H1 (cell line): Measurements from ENCODE around the gene HP1BP3. TPM values are rescaled to one million over a fixed set of nuclear protein-coding genes. Genes with fewer than 3 reads are reported as not detected.

Source experiments
- CTCF ChIA-PET: fragments of 300-600 bp; sonication (Branson Sonifier 250); formaldehyde crosslinking; loops from one replicate; lab custom pipeline; 2021; ENCODE audit not compliant: partially characterized antibody; lab: Charles Lee
- POLR2A ChIA-PET: fragments of 300-600 bp; sonication (Branson Sonifier 250); formaldehyde crosslinking; loops from one replicate; lab custom pipeline; 2021; ENCODE audit warnings: inconsistent platforms; ENCODE audit not compliant: partially characterized antibody; lab: Charles Lee
- DNase-seq, 2 experiments: peaks; one replicate each; pipeline versions ENCODE4 v3.0.0 to v3.0.0-alpha.2; 2010 to 2022; ENCODE audit warnings: low spot score in 2 of 2, low read depth in 1 of 2, mixed read lengths in 1 of 2
- FAIRE-seq: peaks from 2 replicates; lab custom pipeline; 2011; peaks lifted over from hg19 to GRCh38; lab: Jason Lieb, UNC
- H2AFZ ChIP-seq: 2 replicates; pipeline ENCODE4 v1.8.1; 2012; ENCODE audit warnings: low read length, inconsistent platforms
- H2AK5ac ChIP-seq: 2 replicates; pipeline ENCODE4 v1.6.1; 2013; ENCODE audit warnings: low read depth, low read length
- H2BK120ac ChIP-seq: replicated peaks from 2 replicates; pipeline ENCODE3; 2013; ENCODE audit warnings: low read depth, low read length, inconsistent platforms
- H2BK12ac ChIP-seq: 2 replicates; pipeline ENCODE4 v1.6.1; 2013; ENCODE audit warnings: low read depth, low read length
- H2BK15ac ChIP-seq: 2 replicates; pipeline ENCODE4 v1.6.1; 2013; ENCODE audit warnings: low read length
- H2BK20ac ChIP-seq: 2 replicates; pipeline ENCODE4 v1.6.1; 2013; ENCODE audit warnings: low read length
- H2BK5ac ChIP-seq: 2 replicates; pipeline ENCODE4 v1.6.1; 2013; ENCODE audit warnings: low read depth, low read length
- H3K14ac ChIP-seq: 2 replicates; pipeline ENCODE4 v1.6.1; 2013; ENCODE audit warnings: inconsistent platforms; ENCODE audit not compliant: insufficient read length
- H3K18ac ChIP-seq: 2 replicates; pipeline ENCODE4 v1.6.1; 2013; ENCODE audit warnings: low read length; ENCODE audit errors: extremely low read depth
- H3K23ac ChIP-seq: 2 replicates; pipeline ENCODE4 v1.6.1; 2013; ENCODE audit warnings: inconsistent platforms; ENCODE audit not compliant: insufficient read length
- H3K23me2 ChIP-seq: 2 replicates; pipeline ENCODE4 v1.6.1; 2013; ENCODE audit warnings: low read depth, low read length
- H3K27ac ChIP-seq: 2 replicates; pipeline ENCODE4 v1.6.1; 2011; ENCODE audit warnings: low read depth, low read length, inconsistent platforms
- H3K27me3 ChIP-seq, 4 experiments: replicated peaks in 1 of 4; 1 replicate in 1 of 4; 2 replicates in 3 of 4; pipeline versions ENCODE4 v1.6.1 to v1.8.1; 2011 to 2013; ENCODE audit warnings: low read length in 3 of 4, mild to moderate bottlenecking in 3 of 4, inconsistent platforms in 2 of 4, mixed read lengths in 2 of 4, moderate library complexity in 1 of 4; ENCODE audit not compliant: control insufficient read depth in 3 of 4, insufficient read depth in 3 of 4; ENCODE audit errors: extremely low read depth in 1 of 4
- H3K36me3 ChIP-seq, 4 experiments: 2 replicates each; pipeline versions ENCODE4 v1.6.1 to v1.8.1; 2011 to 2013; ENCODE audit warnings: mild to moderate bottlenecking in 4 of 4, low read length in 3 of 4, moderate library complexity in 2 of 4, control low read depth in 1 of 4, inconsistent platforms in 1 of 4; ENCODE audit not compliant: insufficient read depth in 4 of 4, control insufficient read depth in 2 of 4
- H3K4ac ChIP-seq: replicated peaks from 2 replicates; pipeline ENCODE3; 2013; ENCODE audit warnings: low read length, low read depth, mixed read lengths, inconsistent platforms; ENCODE audit not compliant: insufficient read length
- H3K4me1 ChIP-seq, 4 experiments: replicated peaks in 1 of 4; 1 replicate in 1 of 4; 2 replicates in 3 of 4; pipeline versions ENCODE4 v1.6.1 to v1.8.1; 2011 to 2013; ENCODE audit warnings: low read length in 3 of 4, inconsistent platforms in 2 of 4, mixed read lengths in 1 of 4; ENCODE audit not compliant: insufficient read depth in 4 of 4, control insufficient read depth in 3 of 4
- H3K4me2 ChIP-seq, 2 experiments: 2 replicates each; pipeline versions ENCODE4 v1.6.1 to v1.8.1; 2011 to 2013; ENCODE audit warnings: low read depth in 2 of 2, low read length in 2 of 2, control low read depth in 1 of 2, inconsistent platforms in 1 of 2, mild to moderate bottlenecking in 1 of 2; ENCODE audit not compliant: insufficient read depth in 1 of 2
- H3K4me3 ChIP-seq, 4 experiments: fragments of 200-600, 300-600 bp in 1 of 4; sonication (generic), shearing (Covaris generic), sonication (Bioruptor Twin) in 1 of 4; 2 replicates each; pipeline versions ENCODE4 v1.5.1 to v1.8.1; 2011 to 2016; ENCODE audit warnings: low read length in 4 of 4, low read depth in 3 of 4, control low read depth in 2 of 4, inconsistent platforms in 2 of 4, mild to moderate bottlenecking in 2 of 4, mixed read lengths in 1 of 4, moderate library complexity in 1 of 4; ENCODE audit not compliant: insufficient read depth in 2 of 4; ENCODE audit errors: extremely low read depth in 1 of 4
- H3K56ac ChIP-seq: replicated peaks from 2 replicates; pipeline ENCODE3; 2013; ENCODE audit warnings: low read depth, mild to moderate bottlenecking, mixed read lengths, low read length, inconsistent platforms; ENCODE audit not compliant: insufficient read length
- H3K79me1 ChIP-seq: 2 replicates; pipeline ENCODE4 v1.6.1; 2013; ENCODE audit warnings: low read depth, low read length, control low read depth
- H3K79me2 ChIP-seq, 2 experiments: 2 replicates each; pipeline versions ENCODE4 v1.6.1 to v1.8.1; 2012 to 2013; ENCODE audit warnings: low read length in 2 of 2, mild to moderate bottlenecking in 2 of 2, inconsistent platforms in 1 of 2; ENCODE audit not compliant: insufficient read depth in 2 of 2, control insufficient read depth in 1 of 2
- H3K9ac ChIP-seq, 4 experiments: replicated peaks in 1 of 4; 1 replicate in 1 of 4; 2 replicates in 3 of 4; pipeline versions ENCODE4 v1.6.1 to v1.8.1; 2011 to 2013; ENCODE audit warnings: low read depth in 3 of 4, low read length in 3 of 4, control low read depth in 2 of 4, mild to moderate bottlenecking in 2 of 4, moderate library complexity in 2 of 4, inconsistent platforms in 1 of 4; ENCODE audit errors: extremely low read depth in 1 of 4
- H3K9me3 ChIP-seq, 2 experiments: 2 replicates each; pipeline versions ENCODE4 v1.6.1 to v1.8.1; 2012 to 2013; ENCODE audit warnings: mild to moderate bottlenecking in 2 of 2, moderate library complexity in 2 of 2, control low read depth in 1 of 2, inconsistent platforms in 1 of 2, low read depth in 1 of 2, low read length in 1 of 2, mixed read lengths in 1 of 2; ENCODE audit not compliant: insufficient read depth in 2 of 2
- H4K20me1 ChIP-seq, 2 experiments: replicated peaks in 1 of 2; 2 replicates each; pipeline versions ENCODE3 to v1.8.1; 2011 to 2013; ENCODE audit warnings: inconsistent platforms in 2 of 2, low read length in 2 of 2, mild to moderate bottlenecking in 1 of 2; ENCODE audit not compliant: insufficient read depth in 2 of 2, control insufficient read depth in 1 of 2
- H4K5ac ChIP-seq: 2 replicates; pipeline ENCODE4 v1.6.1; 2013; ENCODE audit warnings: low read length, low read depth, mixed read lengths, inconsistent platforms; ENCODE audit not compliant: insufficient read length
- H4K8ac ChIP-seq: 2 replicates; pipeline ENCODE4 v1.8.0; 2013; ENCODE audit warnings: mild to moderate bottlenecking, moderate library complexity, low read length, inconsistent platforms; ENCODE audit not compliant: insufficient read depth; ENCODE audit errors: extremely low read depth
- H4K91ac ChIP-seq: replicated peaks from 2 replicates; pipeline ENCODE3; 2013; ENCODE audit warnings: low read length, mixed read lengths, inconsistent platforms; ENCODE audit not compliant: insufficient read length
- CEBPB ChIP-seq: IDR thresholded peaks from 2 replicates; pipeline ENCODE4 v1.6.1; 2012; ENCODE audit warnings: low read depth, low read length
- CTBP2 ChIP-seq: IDR thresholded peaks from 2 replicates; pipeline ENCODE4 v1.7.0; 2011; ENCODE audit warnings: borderline replicate concordance, mild to moderate bottlenecking, moderate library complexity, mixed read lengths, low read length; ENCODE audit not compliant: insufficient read depth, insufficient read length
- FOSL1 ChIP-seq: IDR thresholded peaks from 2 replicates; pipeline ENCODE4 v1.6.1; 2011; ENCODE audit warnings: mild to moderate bottlenecking, low read depth, low read length, moderate library complexity; ENCODE audit not compliant: insufficient read depth
- KDM4A ChIP-seq: IDR thresholded peaks from one replicate; pipeline ENCODE4 v1.7.1; 2012; ENCODE audit warnings: low read depth, mild to moderate bottlenecking, moderate library complexity, low read length, inconsistent platforms; ENCODE audit not compliant: severe bottlenecking
- NANOG ChIP-seq: IDR thresholded peaks from 2 replicates; pipeline ENCODE4 v1.6.1; 2011; ENCODE audit warnings: low read length, low read depth, mild to moderate bottlenecking, inconsistent platforms; ENCODE audit not compliant: insufficient read depth, poor library complexity, severe bottlenecking
- NRF1 ChIP-seq: IDR thresholded peaks from 2 replicates; pipeline ENCODE4 v1.6.1; 2011; ENCODE audit warnings: mild to moderate bottlenecking, low read depth, low read length, improper control_type of control experiment
- SP2 ChIP-seq: IDR thresholded peaks from 2 replicates; pipeline ENCODE4 v1.6.1; 2012; ENCODE audit warnings: mild to moderate bottlenecking, low read length, inconsistent platforms
- TAF7 ChIP-seq: optimal IDR thresholded peaks from 2 replicates; pipeline ENCODE3; 2011; ENCODE audit warnings: low read depth, mild to moderate bottlenecking, inconsistent platforms, low read length, moderate library complexity, borderline replicate concordance
- TBP ChIP-seq: IDR thresholded peaks from 2 replicates; pipeline ENCODE4 v1.6.1; 2011; ENCODE audit warnings: low read depth, low read length, improper control_type of control experiment
- TCF12 ChIP-seq: IDR thresholded peaks from 2 replicates; pipeline ENCODE4 v1.6.1; 2011; ENCODE audit warnings: low read depth, mild to moderate bottlenecking, low read length
- WGBS, 2 experiments: shearing (Covaris generic) in 1 of 2; methylation state at CpG; one replicate each; pipeline versions ENCODE4 v1.1.6 to v1.1.7; 2013 to 2015; ENCODE audit warnings: low lambda C conversion rate in 2 of 2, mixed read lengths in 2 of 2, inconsistent platforms in 1 of 2, low coverage in 1 of 2, missing lambda C conversion rate in 1 of 2; ENCODE audit not compliant: insufficient replicate concordance in 2 of 2, insufficient coverage in 1 of 2, insufficient read length in 1 of 2; ENCODE audit errors: extremely low coverage in 1 of 2, missing lambda C conversion rate in 1 of 2; 5-methylcytosine and 5-hydroxymethylcytosine counted together
- polyA plus RNA-seq, 7 experiments: library from polyadenylated mRNA; depleted of rRNA in 3 of 7; stranded (reverse) in 5 of 7; unstranded in 2 of 7; fragments of >200 nt in 5 of 7; fragments of 200-250 nt in 2 of 7; gene quantifications; 1 replicate in 5 of 7; 2 replicates in 1 of 7; 4 replicates in 1 of 7; pipeline versions ENCODE4 v1.2.1 to v1.2.3, GENCODE V29; 2011 to 2013; ENCODE audit warnings: missing spikeins in 2 of 7, mixed read lengths in 2 of 7
- total RNA-seq: library from RNA; stranded (reverse); fragmentation: NEBNext Ultra II Directional; extraction: Animal tissue kit (Norgen Biotek cat#: 25700); gene quantifications from 2 replicates; pipeline ENCODE4 v1.2.1, GENCODE V29; 2021

The HP1BP3 gene
- total and polyA plus RNA-seq, 2 of the 8 experiments (the other 6 are each of a cell fraction or from before 2014, with no cell fraction given), result 47.4 to 125 TPM

- H3K27me3 ChIP-seq, result no peaks in the 10 kb centered on the region; a peak in 1 of 7 replicates
- H3K4me3 ChIP-seq, result no peak overlapping the region
- no peak overlapping the region for H2BK12ac ChIP-seq
- no peak overlapping the region for H2AK5ac ChIP-seq
- H3K4ac ChIP-seq, result no peak overlapping the region
- H2BK15ac ChIP-seq, result no peak overlapping the region
- H4K5ac ChIP-seq, result no peak overlapping the region
- no peak overlapping the region for H2BK120ac ChIP-seq
- CTCF ChIA-PET, result interaction anchor here (0.7 to 5.1 kb wide), 17 partner anchors 11 to 499 kb away, joined by 3 to 82 read pairs (median 4); no protein-coding TSS in a partner anchor
- no peaks in the 10 kb centered on the region for H3K9me3 ChIP-seq
- H4K91ac ChIP-seq, result no peak overlapping the region
- peaks cover 0 to 6% (median 4%) of the 10 kb centered on the region in 4 experiments; a peak in 3 of 7 replicates for H3K4me1 ChIP-seq
- no peak overlapping the region for H3K14ac ChIP-seq
- 88% methylated on average over 10 of the region's 10 CpGs; no CpG with 5 or more reads in 1 of the 2 experiments for WGBS, 2 experiments
- H2BK20ac ChIP-seq, result no peak overlapping the region
- H3K36me3 ChIP-seq, result no peaks in the 10 kb centered on the region
- no peak overlapping the region for H3K18ac ChIP-seq
- no peak overlapping the region for H3K23ac ChIP-seq
- H3K56ac ChIP-seq, result no peak overlapping the region
- H2BK5ac ChIP-seq, result no peak overlapping the region
- peaks cover 2% of the 10 kb centered on the region in 2 experiments for H4K20me1 ChIP-seq
- no peak for TF ChIP-seq TAF7
- TF ChIP-seq KDM4A, result no peak
- TF ChIP-seq TBP, result no peak
- TF ChIP-seq NANOG, result no peak
- TF ChIP-seq CTBP2, result no peak
- TF ChIP-seq NRF1, result no peak
- no peak for TF ChIP-seq FOSL1
- TF ChIP-seq TCF12, result no peak
- no peak for TF ChIP-seq SP2
- TF ChIP-seq CEBPB, result no peak
- TF ChIP-seq, all 59 proteins: peak for 0
- Histone ChIP-seq H4K8ac (no peak overlapping the region), H3K4me2 (no peak overlapping the region; a peak in 1 of 4 replicates), H3K79me2 (no peaks in the 10 kb centered on the region), H2AFZ (no peak overlapping the region), H3K27ac (no peak overlapping the region), H3K23me2 (peaks cover 5% of the 10 kb centered on the region; the same call in 1 of the 2 replicates), H3K79me1 (no peaks in the 10 kb centered on the region), H3K9ac (no peak overlapping the region)
- DNase-seq, result no peak
- POLR2A ChIA-PET, result interaction anchor here (0.9 to 3.7 kb wide), 3 partner anchors 12 to 91 kb away, joined by 4 to 16 read pairs (median 4); partner anchors contain the start of gene HP1BP3
- FAIRE-seq, result no peak
These were observed 91.6 kb downstream of the HP1BP3 start for GRCh38 chr1:20695515-20695914.
